ENCODE measurements around the gene PCGF6.

DNA sequence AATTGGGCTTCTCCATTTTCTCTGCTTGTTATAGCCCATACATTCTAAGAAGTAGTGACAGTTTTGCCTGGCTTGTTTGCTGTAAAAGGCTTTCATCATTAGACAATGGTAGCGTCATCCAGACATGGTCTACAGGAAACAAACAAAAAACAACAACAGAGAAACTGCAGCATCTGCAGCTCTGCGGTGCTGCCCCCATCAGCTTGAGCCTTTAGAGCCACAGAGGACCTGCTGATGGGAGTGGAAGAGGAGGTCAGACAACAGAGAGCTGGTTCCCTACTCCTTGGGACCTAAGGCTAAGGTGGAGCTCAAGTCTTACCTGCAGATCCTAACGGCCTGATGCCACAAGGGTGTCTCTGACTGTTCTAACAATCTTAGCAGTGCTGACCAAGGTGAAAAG is 70.9 kb downstream of the PCGF6 start:
- TF ChIP-seq, protein P1, sequence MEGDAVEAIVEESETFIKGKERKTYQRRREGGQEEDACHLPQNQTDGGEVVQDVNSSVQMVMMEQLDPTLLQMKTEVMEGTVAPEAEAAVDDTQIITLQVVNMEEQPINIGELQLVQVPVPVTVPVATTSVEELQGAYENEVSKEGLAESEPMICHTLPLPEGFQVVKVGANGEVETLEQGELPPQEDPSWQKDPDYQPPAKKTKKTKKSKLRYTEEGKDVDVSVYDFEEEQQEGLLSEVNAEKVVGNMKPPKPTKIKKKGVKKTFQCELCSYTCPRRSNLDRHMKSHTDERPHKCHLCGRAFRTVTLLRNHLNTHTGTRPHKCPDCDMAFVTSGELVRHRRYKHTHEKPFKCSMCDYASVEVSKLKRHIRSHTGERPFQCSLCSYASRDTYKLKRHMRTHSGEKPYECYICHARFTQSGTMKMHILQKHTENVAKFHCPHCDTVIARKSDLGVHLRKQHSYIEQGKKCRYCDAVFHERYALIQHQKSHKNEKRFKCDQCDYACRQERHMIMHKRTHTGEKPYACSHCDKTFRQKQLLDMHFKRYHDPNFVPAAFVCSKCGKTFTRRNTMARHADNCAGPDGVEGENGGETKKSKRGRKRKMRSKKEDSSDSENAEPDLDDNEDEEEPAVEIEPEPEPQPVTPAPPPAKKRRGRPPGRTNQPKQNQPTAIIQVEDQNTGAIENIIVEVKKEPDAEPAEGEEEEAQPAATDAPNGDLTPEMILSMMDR (conservative IDR thresholded peaks at IDR 0.05; ENCODE audit: low read length) = no peak
- TF ChIP-seq EZH2phosphoT487 (IDR thresholded peaks at IDR 0.05; ENCODE audit: borderline replicate concordance, low read depth, low read length) = no peak
